ENCODE measurements around the gene MSL1.

MSL1 gene

DNA sequence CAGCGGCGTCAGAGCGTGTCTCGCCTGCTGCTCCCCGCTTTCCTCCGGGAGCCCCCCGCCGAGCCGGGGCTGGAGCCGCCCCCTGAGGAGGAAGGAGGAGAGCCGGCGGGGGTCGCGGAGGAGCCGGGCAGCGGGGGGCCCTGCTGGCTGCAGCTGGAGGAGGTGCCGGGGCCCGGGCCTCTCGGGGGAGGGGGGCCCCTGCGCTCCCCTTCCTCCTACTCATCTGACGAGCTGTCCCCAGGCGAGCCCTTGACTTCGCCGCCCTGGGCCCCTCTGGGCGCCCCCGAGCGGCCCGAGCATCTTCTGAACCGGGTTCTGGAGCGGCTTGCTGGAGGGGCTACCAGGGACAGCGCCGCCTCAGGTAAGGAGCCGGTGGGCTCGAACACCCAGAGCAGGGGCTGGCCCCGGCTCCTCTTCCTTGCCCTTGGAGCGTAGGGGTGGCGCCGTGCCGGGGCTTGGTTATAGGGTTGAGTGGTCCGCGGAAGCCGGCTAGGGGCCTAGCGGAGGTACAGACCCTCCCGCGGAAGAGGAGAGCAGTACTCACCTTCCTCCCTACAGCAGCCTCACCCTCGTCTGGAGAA is 56.3 kb downstream of the MSL1 start:
- DNase-seq: no peak

GRCh38 chr17:40178660-40179059 is 56.9 kb downstream of the MSL1 start:
- no peak for DNase-seq

DNA sequence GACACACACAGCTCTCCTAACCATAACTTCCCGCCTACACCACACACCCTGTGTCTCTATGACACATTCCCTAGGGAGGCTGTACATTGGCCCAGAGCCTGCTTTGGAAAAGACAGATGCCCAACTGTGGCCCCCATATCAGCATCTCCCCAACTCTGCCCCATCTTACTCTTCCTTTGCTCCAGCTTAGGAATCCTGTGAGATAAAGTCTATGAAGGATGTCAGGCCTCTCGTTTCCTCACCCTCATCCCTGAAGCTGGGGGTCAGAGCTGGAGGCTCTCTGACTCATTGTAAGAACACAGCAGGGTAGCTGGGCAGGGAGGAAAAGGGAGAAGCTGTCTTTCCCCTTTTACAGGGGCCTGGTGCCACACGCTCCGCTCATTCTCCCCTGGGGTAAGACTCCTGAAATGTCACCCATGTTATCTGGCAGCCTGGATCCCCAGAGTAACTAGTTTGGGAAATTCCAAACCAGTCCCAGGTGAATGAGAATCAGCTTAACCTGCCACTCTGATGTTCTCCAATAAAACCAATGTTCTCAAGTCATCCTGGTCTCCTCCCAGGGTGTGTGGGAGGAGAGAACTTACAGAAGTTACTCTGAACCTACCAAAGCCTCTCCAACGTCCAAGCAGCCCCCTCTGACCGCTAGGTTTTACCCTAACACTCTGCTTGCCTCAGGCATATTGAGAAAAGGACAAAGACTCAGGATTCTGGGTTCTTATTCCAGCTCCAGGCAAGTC is 58.3 kb downstream of the MSL1 start:
- DNase-seq: no peak

DNA sequence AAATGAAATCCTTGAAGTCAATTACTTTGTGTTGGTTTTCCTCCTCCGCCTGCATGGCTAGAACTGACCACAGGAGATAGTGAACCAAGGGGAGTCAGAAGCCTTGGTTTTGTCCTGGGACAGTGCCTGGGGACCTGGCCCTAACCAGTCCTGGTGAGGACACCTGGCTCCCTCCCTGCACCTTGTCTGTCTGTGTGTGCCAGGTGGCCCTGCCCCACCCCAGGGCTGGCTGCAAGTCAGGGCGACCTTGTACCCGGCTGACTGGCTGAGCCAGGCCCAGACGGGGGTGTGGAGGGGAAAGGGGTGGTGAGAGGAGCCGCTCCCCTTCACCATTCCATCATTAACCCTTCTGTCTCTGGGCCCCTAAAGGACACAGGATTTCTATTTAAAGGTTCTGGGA is 58.9 kb downstream of the MSL1 start:
- DNase-seq: no peak

- no peak for DNase-seq
Measured at GRCh38 chr17:40181205-40181604, 59.4 kb downstream of the MSL1 start.

DNA sequence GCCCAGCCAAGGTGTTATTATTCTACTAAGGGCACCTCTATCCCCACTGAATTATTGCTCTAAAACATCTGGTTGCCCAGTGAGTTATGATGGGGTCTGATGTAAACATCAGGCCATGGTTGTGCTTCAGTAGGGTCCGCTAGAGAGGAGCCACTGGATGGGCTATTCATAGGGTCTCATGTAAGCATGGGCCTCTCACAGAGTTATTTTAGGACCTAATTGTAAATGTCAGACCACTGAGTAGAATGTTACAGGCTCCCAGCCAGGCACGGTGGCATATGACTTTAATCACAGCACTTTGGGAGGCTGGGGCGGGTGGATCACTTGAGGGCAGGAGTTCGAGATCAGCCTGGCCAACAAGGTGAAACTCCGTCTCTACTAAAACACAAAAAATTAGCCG is 60.8 kb downstream of the MSL1 start:
- no peak for DNase-seq
